ENCODE data around the gene ACTN4. TPM values are rescaled to one million over a fixed set of nuclear protein-coding genes. Genes with fewer than 3 reads are reported as not detected.

Gene ACTN4
- total RNA-seq, 1 donor: 280 TPM

GRCh38 chr19:38649305-38650171 is 2.1 kb downstream of the ACTN4 start:
- TF ChIP-seq, protein P1, sequence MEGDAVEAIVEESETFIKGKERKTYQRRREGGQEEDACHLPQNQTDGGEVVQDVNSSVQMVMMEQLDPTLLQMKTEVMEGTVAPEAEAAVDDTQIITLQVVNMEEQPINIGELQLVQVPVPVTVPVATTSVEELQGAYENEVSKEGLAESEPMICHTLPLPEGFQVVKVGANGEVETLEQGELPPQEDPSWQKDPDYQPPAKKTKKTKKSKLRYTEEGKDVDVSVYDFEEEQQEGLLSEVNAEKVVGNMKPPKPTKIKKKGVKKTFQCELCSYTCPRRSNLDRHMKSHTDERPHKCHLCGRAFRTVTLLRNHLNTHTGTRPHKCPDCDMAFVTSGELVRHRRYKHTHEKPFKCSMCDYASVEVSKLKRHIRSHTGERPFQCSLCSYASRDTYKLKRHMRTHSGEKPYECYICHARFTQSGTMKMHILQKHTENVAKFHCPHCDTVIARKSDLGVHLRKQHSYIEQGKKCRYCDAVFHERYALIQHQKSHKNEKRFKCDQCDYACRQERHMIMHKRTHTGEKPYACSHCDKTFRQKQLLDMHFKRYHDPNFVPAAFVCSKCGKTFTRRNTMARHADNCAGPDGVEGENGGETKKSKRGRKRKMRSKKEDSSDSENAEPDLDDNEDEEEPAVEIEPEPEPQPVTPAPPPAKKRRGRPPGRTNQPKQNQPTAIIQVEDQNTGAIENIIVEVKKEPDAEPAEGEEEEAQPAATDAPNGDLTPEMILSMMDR (IDR thresholded peaks at IDR 0.05; ENCODE audit: insufficient read depth, low read length): no peak
- H3K4me3 ChIP-seq (ENCODE audit: low read depth, low read length): peak overlapping the region; percentile 95
- DNase-seq (ENCODE audit: low read depth): peak; percentile 41

DNA sequence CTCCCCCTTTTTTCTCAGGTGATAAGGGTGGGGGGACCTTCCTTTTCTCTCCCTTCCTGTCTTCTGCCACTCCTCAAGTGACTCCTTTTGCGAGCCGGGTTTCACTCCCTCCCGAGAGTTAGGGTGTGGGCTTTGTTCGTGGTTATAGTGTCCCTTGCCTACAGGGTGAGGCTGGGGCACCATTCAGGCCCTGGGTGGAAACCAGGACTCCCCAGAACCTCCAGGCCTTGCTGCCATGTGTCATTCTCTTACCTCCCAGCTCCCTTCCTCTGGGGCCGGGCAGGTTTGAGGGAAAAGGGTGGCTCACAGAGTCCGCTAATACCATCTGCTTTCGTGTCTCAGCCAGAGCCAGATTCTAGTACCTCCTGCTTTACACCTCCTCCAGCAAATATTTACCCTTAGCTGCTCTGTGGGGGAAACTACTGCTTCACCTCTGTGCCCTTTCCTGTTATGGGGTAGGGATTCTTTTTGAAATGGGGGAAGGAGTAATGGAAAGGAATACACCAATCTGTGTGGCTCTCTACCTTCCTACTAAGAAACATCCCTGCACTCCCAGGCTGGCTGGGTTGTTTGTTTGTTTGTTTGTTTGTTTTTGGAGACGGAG is 2.8 kb downstream of the ACTN4 start:
- H3K4me3 ChIP-seq (ENCODE audit: low read depth, low read length): peak overlapping the region; percentile 95
- TF ChIP-seq, protein P1 (IDR thresholded peaks at IDR 0.05; ENCODE audit: insufficient read depth, low read length): no peak
- no peak for DNase-seq (ENCODE audit: low read depth)

DNA sequence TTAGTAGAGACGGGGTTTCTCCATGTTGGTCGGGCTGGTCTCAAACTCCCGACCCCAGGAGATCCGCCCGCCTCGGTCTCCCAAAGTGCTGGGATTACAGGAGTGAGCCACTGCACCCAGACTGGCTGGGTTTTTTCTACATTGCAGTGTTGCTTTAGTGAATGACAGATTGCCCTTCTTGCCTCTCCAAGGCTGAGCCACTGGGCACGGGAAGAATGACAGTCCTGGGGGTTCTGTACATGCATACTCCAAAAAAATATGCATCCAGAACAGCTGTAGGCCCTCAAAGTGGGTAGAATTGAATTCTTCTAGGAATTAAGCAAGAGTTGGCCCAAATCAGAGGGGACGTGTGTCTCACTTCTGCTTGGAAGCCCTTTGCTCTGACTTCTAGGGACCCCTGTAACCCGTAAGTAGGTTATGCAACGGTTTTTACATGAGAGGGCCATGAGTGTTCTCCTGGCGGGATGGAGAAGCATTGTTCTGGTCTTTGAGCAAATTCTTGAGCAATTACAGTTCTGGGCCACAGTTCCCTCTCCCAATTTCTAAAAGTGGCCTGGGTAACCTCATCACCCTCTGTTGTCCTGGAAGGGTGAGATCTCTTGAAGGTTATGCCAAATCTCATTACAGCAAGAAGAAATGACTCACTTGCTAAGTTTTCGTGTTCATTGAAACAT is 3.6 kb downstream of the ACTN4 start:
- DNase-seq (ENCODE audit: low read depth): peak; percentile 99

GRCh38 chr19:38653028-38653571 is 5.7 kb downstream of the ACTN4 start:
- TF ChIP-seq, protein P1 (IDR thresholded peaks at IDR 0.05; ENCODE audit: insufficient read depth, low read length): peak; percentile 12
- DNase-seq (ENCODE audit: low read depth): peak; percentile 85
- H3K4me3 ChIP-seq (ENCODE audit: low read depth, low read length): no peak overlapping the region

More for the DNA sequence above, 3.6 kb downstream of the ACTN4 start:
- peak overlapping the region; percentile 42 for H3K4me3 ChIP-seq (ENCODE audit: low read depth, low read length)
- TF ChIP-seq, protein P1 (IDR thresholded peaks at IDR 0.05; ENCODE audit: insufficient read depth, low read length): peak; percentile 45

- no peak overlapping the region for H3K4me3 ChIP-seq (ENCODE audit: low read depth, low read length)
- TF ChIP-seq, protein P1 (IDR thresholded peaks at IDR 0.05; ENCODE audit: insufficient read depth, low read length): no peak
- no peak for DNase-seq (ENCODE audit: low read depth)
Measured at GRCh38 chr19:38654628-38655055, 7.2 kb downstream of the ACTN4 start.

GRCh38 chr19:38655148-38655824 is 7.8 kb downstream of the ACTN4 start:
- no peak for DNase-seq (ENCODE audit: low read depth)
- no peak overlapping the region for H3K4me3 ChIP-seq (ENCODE audit: low read depth, low read length)
- TF ChIP-seq, protein P1 (IDR thresholded peaks at IDR 0.05; ENCODE audit: insufficient read depth, low read length): no peak

Data from fibroblast of the aortic adventitia (primary cell).